Tibial nerve (tissue), 4 donors: ENCODE results near the gene DSC2. TPM values are rescaled to one million over a fixed set of nuclear protein-coding genes. Genes with fewer than 3 reads are reported as not detected.

Experiments used
- DNase-seq, 2 donors: peaks; one replicate each; pipeline ENCODE4 v3.0.0-alpha.2; 2019; ENCODE audit warnings: low spot score in 2 of 2
- H3K27ac ChIP-seq, 4 donors: fragments of 200-600 bp; sonication (generic) in 3 of 4; one replicate each; pipeline ENCODE4 v1.5.1; 2017 to 2019; ENCODE audit warnings: mild to moderate bottlenecking in 1 of 4
- H3K27me3 ChIP-seq, 2 donors: fragments of 200-600 bp; sonication (generic) in 1 of 2; one replicate each; pipeline versions ENCODE4 v1.5.1 to v1.6.0; 2017 to 2019
- H3K36me3 ChIP-seq, 3 donors: fragments of 200-600 bp; sonication (generic); one replicate each; pipeline ENCODE4 v1.5.1; 2018 to 2019
- H3K4me1 ChIP-seq, 4 donors: fragments of 200-600 bp; sonication (generic) in 3 of 4; one replicate each; pipeline ENCODE4 v1.5.1; 2017 to 2019
- H3K4me3 ChIP-seq, 4 donors: fragments of 200-600 bp; sonication (generic) in 3 of 4; one replicate each; pipeline ENCODE4 v1.5.1; 2017 to 2019; ENCODE audit warnings: mild to moderate bottlenecking in 1 of 4, moderate library complexity in 1 of 4
- H3K9me3 ChIP-seq, 4 donors: fragments of 200-600 bp; sonication (generic) in 3 of 4; one replicate each; pipeline ENCODE4 v1.5.1; 2017 to 2019
- EP300 ChIP-seq, 2 donors: sonication (generic); formaldehyde crosslinking; IDR thresholded peaks; one replicate each; pipeline ENCODE4 v1.6.1; 2017; ENCODE audit warnings: antibody characterized with exemption in 2 of 2, mild to moderate bottlenecking in 1 of 2
- POLR2A ChIP-seq, 2 donors: fragments of 450-650 bp; IDR thresholded peaks; one replicate each; pipeline ENCODE4 v1.6.1; 2017; ENCODE audit warnings: antibody characterized with exemption in 2 of 2, mild to moderate bottlenecking in 2 of 2, moderate library complexity in 2 of 2
- WGBS, 2 donors: methylation state at CpG; one replicate each; pipeline ENCODE4 v1.1.5; 2018; 5-methylcytosine and 5-hydroxymethylcytosine counted together
- total RNA-seq, 4 donors: library from RNA; depleted of rRNA; stranded (reverse); fragments of >200 nt; gene quantifications; one replicate each; pipeline ENCODE4 v1.1.0, GENCODE V29; 2016
- TF ChIP-seq, protein P1 (sequence below), 5 experiments: fragments of 200-600 bp in 3 of 5; fragments of 450-650 bp in 2 of 5; sonication (generic) in 3 of 5; IDR thresholded peaks; one replicate each; pipeline ENCODE4 v1.5.1; 2016 to 2019; ENCODE audit warnings: antibody characterized with exemption in 5 of 5, mild to moderate bottlenecking in 3 of 5, moderate library complexity in 2 of 5

DSC2 gene
- total RNA-seq, 4 donors from 2014 or later: 2.1 to 3.9 (median 3.2) TPM

DNA sequence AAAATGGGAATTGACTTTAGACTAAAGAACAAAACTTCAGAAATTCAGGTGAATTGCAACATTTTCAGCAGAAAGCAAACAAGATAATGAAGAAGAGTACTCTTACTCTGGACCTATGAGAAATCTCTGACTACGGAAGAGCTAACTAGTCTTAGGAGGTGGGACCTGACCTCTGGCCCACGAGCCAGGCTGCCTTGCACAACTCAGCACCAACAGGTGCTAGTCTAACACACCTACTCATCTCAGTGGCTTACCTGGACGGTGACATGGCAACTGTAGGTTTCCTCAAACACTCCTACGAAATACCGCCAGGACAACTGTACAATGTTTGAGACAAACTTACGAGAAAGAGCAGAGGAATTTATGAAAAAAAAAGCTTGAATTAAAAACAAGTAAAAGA lies 56.6 kb downstream of the DSC2 start:
- Histone ChIP-seq H3K4me1 (peaks cover 0 to 25% (median 0%) of the 10 kb centered on the region in 4 donors), H3K27ac (no peak overlapping the region), H3K4me3 (no peak overlapping the region), H3K9me3 (no peaks in the 10 kb centered on the region), H3K36me3 (no peaks in the 10 kb centered on the region), H3K27me3 (peaks cover 0 to 35% of the 10 kb centered on the region in 2 donors)
- TF ChIP-seq, protein P1, sequence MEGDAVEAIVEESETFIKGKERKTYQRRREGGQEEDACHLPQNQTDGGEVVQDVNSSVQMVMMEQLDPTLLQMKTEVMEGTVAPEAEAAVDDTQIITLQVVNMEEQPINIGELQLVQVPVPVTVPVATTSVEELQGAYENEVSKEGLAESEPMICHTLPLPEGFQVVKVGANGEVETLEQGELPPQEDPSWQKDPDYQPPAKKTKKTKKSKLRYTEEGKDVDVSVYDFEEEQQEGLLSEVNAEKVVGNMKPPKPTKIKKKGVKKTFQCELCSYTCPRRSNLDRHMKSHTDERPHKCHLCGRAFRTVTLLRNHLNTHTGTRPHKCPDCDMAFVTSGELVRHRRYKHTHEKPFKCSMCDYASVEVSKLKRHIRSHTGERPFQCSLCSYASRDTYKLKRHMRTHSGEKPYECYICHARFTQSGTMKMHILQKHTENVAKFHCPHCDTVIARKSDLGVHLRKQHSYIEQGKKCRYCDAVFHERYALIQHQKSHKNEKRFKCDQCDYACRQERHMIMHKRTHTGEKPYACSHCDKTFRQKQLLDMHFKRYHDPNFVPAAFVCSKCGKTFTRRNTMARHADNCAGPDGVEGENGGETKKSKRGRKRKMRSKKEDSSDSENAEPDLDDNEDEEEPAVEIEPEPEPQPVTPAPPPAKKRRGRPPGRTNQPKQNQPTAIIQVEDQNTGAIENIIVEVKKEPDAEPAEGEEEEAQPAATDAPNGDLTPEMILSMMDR (IDR thresholded peaks at IDR 0.05): no peak
- TF ChIP-seq POLR2A (IDR thresholded peaks at IDR 0.05) (no peak), EP300 (IDR thresholded peaks at IDR 0.05) (no peak)
- DNase-seq: no peak
- WGBS, 2 donors: 81 to 88% methylated on average over 6 of the region's 6 CpGs

DNA sequence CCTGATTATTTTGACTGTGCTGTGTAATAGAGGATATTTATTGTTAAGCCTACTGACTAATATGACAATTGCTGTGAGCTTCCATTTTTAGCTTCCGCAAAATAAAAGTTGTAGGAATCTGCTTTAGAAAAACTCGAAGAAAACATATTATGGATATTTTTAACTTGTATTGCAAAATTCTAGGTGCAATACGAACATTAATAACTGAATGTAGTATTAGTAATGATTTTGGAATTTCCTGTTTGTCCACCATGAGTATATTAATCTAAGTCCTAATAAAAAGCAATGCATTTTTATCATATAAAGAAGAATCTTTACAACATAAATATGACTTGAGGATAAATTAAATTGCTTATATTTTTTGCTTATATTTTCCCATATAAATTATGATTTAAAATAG lies 57.3 kb downstream of the DSC2 start:
- no peak for DNase-seq
- H3K27me3 ChIP-seq: peaks cover 0 to 42% of the 10 kb centered on the region in 2 donors
- no peak overlapping the region for H3K4me3 ChIP-seq
- H3K4me1 ChIP-seq: peaks cover 0 to 26% (median 0%) of the 10 kb centered on the region in 4 donors
- no peaks in the 10 kb centered on the region for H3K9me3 ChIP-seq
- TF ChIP-seq, protein P1 (IDR thresholded peaks at IDR 0.05): no peak
- TF ChIP-seq POLR2A (IDR thresholded peaks at IDR 0.05) (no peak), EP300 (IDR thresholded peaks at IDR 0.05) (no peak)
- 66 to 68% methylated on average over 3 of the region's 3 CpGs for WGBS, 2 donors
- H3K36me3 ChIP-seq: no peaks in the 10 kb centered on the region
- H3K27ac ChIP-seq: no peak overlapping the region

DNA sequence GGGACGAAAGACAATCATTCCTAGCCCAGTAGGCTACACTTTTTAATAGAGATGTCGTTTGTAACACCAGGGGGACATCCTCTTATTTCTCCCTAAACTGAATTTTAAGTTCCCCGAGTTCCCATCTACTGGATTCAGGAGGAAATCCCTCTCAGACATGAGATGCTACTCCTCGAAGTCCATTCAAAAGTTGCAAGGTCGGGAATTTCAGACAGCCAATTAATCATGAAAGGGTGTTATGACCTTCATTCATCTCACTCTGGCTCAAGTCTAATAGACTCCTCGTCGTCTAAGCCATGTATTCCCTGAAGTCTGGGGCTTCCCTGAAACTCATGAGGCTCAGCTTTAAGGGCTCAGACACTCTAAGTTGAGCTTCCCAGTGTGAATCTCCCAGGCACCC lies 58.5 kb downstream of the DSC2 start:
- Histone ChIP-seq H3K9me3 (no peaks in the 10 kb centered on the region), H3K36me3 (no peaks in the 10 kb centered on the region), H3K27ac (no peak overlapping the region), H3K27me3 (peaks cover 0 to 53% of the 10 kb centered on the region in 2 donors), H3K4me1 (peaks cover 0 to 26% (median 0%) of the 10 kb centered on the region in 4 donors), H3K4me3 (no peak overlapping the region)
- 71 to 78% methylated on average over 7 of the region's 7 CpGs for WGBS, 2 donors
- TF ChIP-seq, protein P1 (IDR thresholded peaks at IDR 0.05): no peak
- TF ChIP-seq EP300 (IDR thresholded peaks at IDR 0.05) (no peak), POLR2A (IDR thresholded peaks at IDR 0.05) (no peak)
- no peak for DNase-seq

DNA sequence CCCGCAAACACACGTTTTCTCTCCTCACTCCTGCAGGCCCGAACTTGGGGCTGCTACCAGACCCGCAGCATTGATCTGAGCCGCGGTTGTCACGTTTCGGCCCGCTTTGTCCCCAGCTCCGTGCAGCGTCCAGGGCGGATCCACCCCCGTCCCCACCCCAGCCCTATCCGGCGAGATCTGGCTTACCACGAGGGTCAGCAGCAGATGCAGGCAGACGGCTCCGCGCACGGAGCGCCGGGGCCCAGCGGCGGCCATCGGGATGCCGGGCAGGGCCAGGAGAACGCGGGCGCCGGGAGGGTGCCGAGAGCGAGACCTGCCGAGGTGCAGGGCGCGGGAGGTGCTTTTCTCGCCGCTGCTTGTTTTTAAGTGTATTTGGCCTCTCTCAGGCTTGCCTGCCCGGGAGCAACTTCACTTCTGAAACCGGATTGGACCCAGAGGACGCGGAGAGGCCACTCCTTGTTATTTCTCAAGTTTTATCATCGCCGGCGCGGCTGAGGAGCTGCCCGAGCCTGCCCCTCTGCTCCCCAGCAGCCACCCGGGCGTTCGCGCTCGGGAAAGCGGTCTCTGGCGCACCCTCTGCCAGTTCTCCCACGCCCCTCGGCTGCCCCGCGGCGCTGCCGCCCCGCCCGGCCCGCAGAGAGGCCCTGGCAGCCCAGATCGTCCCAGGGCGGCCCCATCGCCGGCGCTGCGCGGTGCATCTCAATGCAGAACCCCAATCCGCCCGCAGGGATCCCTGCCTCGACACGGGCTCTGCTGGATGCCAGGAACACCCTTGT lies 59.6 kb downstream of the DSC2 start, which contains the start of gene DSC3:
Gene DSC3 (minus strand): TSS at position 337 of the 776 bp plus-strand sequence. CDS start 82 bp downstream, at position 255.
- H3K36me3 ChIP-seq: no peaks in the 10 kb centered on the region
- H3K9me3 ChIP-seq: no peaks in the 10 kb centered on the region
- H3K27me3 ChIP-seq: peaks cover 0 to 54% of the 10 kb centered on the region in 2 donors
- TF ChIP-seq, protein P1 (IDR thresholded peaks at IDR 0.05): no peak
- TF ChIP-seq EP300 (IDR thresholded peaks at IDR 0.05) (no peak), POLR2A (IDR thresholded peaks at IDR 0.05) (no peak)
- peaks cover 0 to 26% (median 0%) of the 10 kb centered on the region in 4 donors for H3K4me1 ChIP-seq
- DNase-seq: no peak
- peak within 1 kb of the TSS; percentile 1 to 49 (median 27) for H3K4me3 ChIP-seq
- peak within 1 kb of the TSS in 1 of 4 donors; percentile 45 for H3K27ac ChIP-seq
- WGBS, 2 donors: 1 to 2% methylated on average over 49 to 66 of the region's 73 CpGs

DNA sequence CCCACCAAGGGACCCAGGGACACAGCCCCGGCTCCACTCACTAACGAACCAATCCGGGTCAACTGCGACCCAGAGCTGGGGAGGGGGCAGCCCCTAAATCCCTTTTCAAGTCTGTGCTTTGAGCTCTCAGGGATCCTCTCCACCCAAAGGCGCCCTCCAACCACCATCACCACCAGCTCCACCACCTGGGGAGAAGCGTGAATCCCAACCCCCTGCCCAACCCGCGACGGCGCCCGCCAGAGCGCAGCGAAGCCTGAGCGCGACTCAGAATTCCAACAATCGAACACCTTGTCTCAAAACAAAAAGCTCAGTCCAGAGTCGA lies 60.2 kb downstream of the DSC2 start:
- WGBS, 2 donors: 0% methylated on average over 1 to 5 of the region's 17 CpGs
- Histone ChIP-seq H3K9me3 (no peaks in the 10 kb centered on the region), H3K36me3 (no peaks in the 10 kb centered on the region), H3K4me3 (peak overlapping the region; percentile 1 to 49 (median 25)), H3K4me1 (peaks cover 0 to 26% (median 0%) of the 10 kb centered on the region in 4 donors), H3K27ac (no peak overlapping the region), H3K27me3 (peaks cover 0 to 54% of the 10 kb centered on the region in 2 donors)
- TF ChIP-seq, protein P1 (IDR thresholded peaks at IDR 0.05): no peak
- TF ChIP-seq EP300 (IDR thresholded peaks at IDR 0.05) (no peak), POLR2A (IDR thresholded peaks at IDR 0.05) (no peak)
- DNase-seq: no peak
